ENCODE data around the gene RFESD.

The RFESD gene

GRCh38 chr5:95615164-95615467, 31.5 kb upstream of the RFESD start:
- peak; percentile 71 for FAIRE-seq
- DNase-seq (ENCODE audit: insufficient read length, low spot score), result no peak
- TF ChIP-seq SPI1 (IDR thresholded peaks at IDR 0.05; ENCODE audit: low read depth, low read length) (peak; percentile 96), POLR2AphosphoS5 (IDR thresholded peaks at IDR 0.05; ENCODE audit: low read depth, low read length) (no peak), TAF1 (IDR thresholded peaks at IDR 0.05; ENCODE audit: low read depth, low read length) (no peak)

GRCh38 chr5:95617057-95617456, 29.5 kb upstream of the RFESD start:
- no peak for DNase-seq (ENCODE audit: insufficient read length, low spot score)
- FAIRE-seq, result no peak
- no peak for TF ChIP-seq POU2F2 (IDR thresholded peaks at IDR 0.05; ENCODE audit: low read depth, low read length)
- TF ChIP-seq SPI1 (IDR thresholded peaks at IDR 0.05; ENCODE audit: low read depth, low read length), result peak; percentile 96

- DNase-seq (ENCODE audit: insufficient read length, low spot score) (no peak), FAIRE-seq (no peak)
These were observed 27.5 kb upstream of the RFESD start for GRCh38 chr5:95619096-95619495.

GRCh38 chr5:95619514-95620029, 27.0 kb upstream of the RFESD start:
- FAIRE-seq (no peak), DNase-seq (ENCODE audit: insufficient read length, low spot score) (no peak)
- TF ChIP-seq POLR2AphosphoS5 (IDR thresholded peaks at IDR 0.05; ENCODE audit: low read depth, low read length) (no peak), TAF1 (IDR thresholded peaks at IDR 0.05; ENCODE audit: low read depth, low read length) (no peak), SPI1 (IDR thresholded peaks at IDR 0.05; ENCODE audit: low read depth, low read length) (0 out of 2 replicates have a peak, but pooled peaks have one; percentile 15), POU2F2 (IDR thresholded peaks at IDR 0.05; ENCODE audit: low read depth, low read length) (no peak)

More at GRCh38 chr5:95619096-95619495, 27.5 kb upstream of the RFESD start:
- TF ChIP-seq SPI1 (IDR thresholded peaks at IDR 0.05; ENCODE audit: low read depth, low read length) (no peak), POU2F2 (IDR thresholded peaks at IDR 0.05; ENCODE audit: low read depth, low read length) (no peak), PAX5 (IDR thresholded peaks at IDR 0.05; ENCODE audit: insufficient read depth, low read length, severe bottlenecking) (no peak), POLR2AphosphoS5 (IDR thresholded peaks at IDR 0.05; ENCODE audit: low read depth, low read length) (no peak)

- DNase-seq (ENCODE audit: insufficient read length, low spot score), result peak; percentile 51
- peak; percentile 22; the same call in 1 of the 2 replicates for TF ChIP-seq TAF1 (IDR thresholded peaks at IDR 0.05; ENCODE audit: low read depth, low read length)
- no peak for TF ChIP-seq PAX5 (IDR thresholded peaks at IDR 0.05; ENCODE audit: insufficient read depth, low read length, severe bottlenecking)
- no peak for TF ChIP-seq POLR2AphosphoS5 (IDR thresholded peaks at IDR 0.05; ENCODE audit: low read depth, low read length)
- TF ChIP-seq POU2F2 (IDR thresholded peaks at IDR 0.05; ENCODE audit: low read depth, low read length), result no peak
- TF ChIP-seq SPI1 (IDR thresholded peaks at IDR 0.05; ENCODE audit: low read depth, low read length), result no peak
- TF ChIP-seq POLR2A (IDR thresholded peaks at IDR 0.05; ENCODE audit: low read depth, low read length), result peak; percentile 26; the same call in 1 of the 2 replicates
- FAIRE-seq, result peak; percentile 92
These were observed 26.3 kb upstream of the RFESD start, which contains the start of gene GPR150 for GRCh38 chr5:95620030-95620869. TSS of gene GPR150 (plus strand) at chr5:95620087. CDS start at chr5:95620276, 189 bp downstream.

GRCh38 chr5:95620870-95621838, 25.4 kb upstream of the RFESD start:
- peak; percentile 37 for DNase-seq (ENCODE audit: insufficient read length, low spot score)
- no peak for FAIRE-seq
- no peak for TF ChIP-seq POLR2AphosphoS5 (IDR thresholded peaks at IDR 0.05; ENCODE audit: low read depth, low read length)

GRCh38 chr5:95621839-95622629, 24.5 kb upstream of the RFESD start:
- TF ChIP-seq POLR2A (IDR thresholded peaks at IDR 0.05; ENCODE audit: low read depth, low read length) (no peak), POU2F2 (IDR thresholded peaks at IDR 0.05; ENCODE audit: low read depth, low read length) (no peak), PAX5 (IDR thresholded peaks at IDR 0.05; ENCODE audit: insufficient read depth, low read length, severe bottlenecking) (no peak), SPI1 (IDR thresholded peaks at IDR 0.05; ENCODE audit: low read depth, low read length) (no peak)
- peak; percentile 28 for FAIRE-seq
- no peak for DNase-seq (ENCODE audit: insufficient read length, low spot score)

GRCh38 chr5:95623706-95624105, 22.9 kb upstream of the RFESD start:
- FAIRE-seq, result no peak
- TF ChIP-seq PAX5 (IDR thresholded peaks at IDR 0.05; ENCODE audit: insufficient read depth, low read length, severe bottlenecking) (no peak), POLR2AphosphoS5 (IDR thresholded peaks at IDR 0.05; ENCODE audit: low read depth, low read length) (no peak), TAF1 (IDR thresholded peaks at IDR 0.05; ENCODE audit: low read depth, low read length) (no peak), POLR2A (IDR thresholded peaks at IDR 0.05; ENCODE audit: low read depth, low read length) (no peak), POU2F2 (IDR thresholded peaks at IDR 0.05; ENCODE audit: low read depth, low read length) (no peak), SPI1 (IDR thresholded peaks at IDR 0.05; ENCODE audit: low read depth, low read length) (no peak)

GRCh38 chr5:95624368-95624767, 22.2 kb upstream of the RFESD start:
- DNase-seq (ENCODE audit: insufficient read length, low spot score) (no peak), FAIRE-seq (no peak)
- TF ChIP-seq POLR2A (IDR thresholded peaks at IDR 0.05; ENCODE audit: low read depth, low read length) (no peak), TAF1 (IDR thresholded peaks at IDR 0.05; ENCODE audit: low read depth, low read length) (no peak), POU2F2 (IDR thresholded peaks at IDR 0.05; ENCODE audit: low read depth, low read length) (no peak), POLR2AphosphoS5 (IDR thresholded peaks at IDR 0.05; ENCODE audit: low read depth, low read length) (no peak), SPI1 (IDR thresholded peaks at IDR 0.05; ENCODE audit: low read depth, low read length) (no peak), PAX5 (IDR thresholded peaks at IDR 0.05; ENCODE audit: insufficient read depth, low read length, severe bottlenecking) (no peak)

More at GRCh38 chr5:95623706-95624105, 22.9 kb upstream of the RFESD start:
- no peak for DNase-seq (ENCODE audit: insufficient read length, low spot score)
